Measurements from ENCODE around the gene ASAP2.

Gene ASAP2

DNA sequence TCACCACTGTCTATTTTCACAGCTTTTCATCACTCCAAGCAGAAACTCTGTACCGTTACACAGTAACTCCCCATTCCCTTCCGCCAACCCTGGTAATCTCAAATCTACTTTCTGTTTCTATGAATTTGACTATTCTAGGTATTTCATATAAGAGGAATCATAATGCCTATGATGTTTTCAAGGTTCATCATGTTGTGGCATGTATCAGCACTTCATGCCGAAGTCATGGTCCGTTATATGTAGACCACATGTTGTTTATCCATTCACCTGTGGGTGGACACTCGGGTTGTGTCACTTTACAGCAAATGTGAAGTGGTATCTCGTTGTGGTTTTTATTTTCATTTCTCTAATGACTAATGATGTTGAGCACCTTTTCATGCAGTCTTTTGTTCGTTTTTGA lies 238.5 kb downstream of the ASAP2 start:
- no peak for DNase-seq

- no peak for DNase-seq
These were observed 244.6 kb downstream of the ASAP2 start for GRCh38 chr2:9451231-9451630.

Measured in inflammatory macrophage treated with lipopolysaccharide for 4 hours (primary cell).